Measurements from ENCODE around the gene TBX2.

The TBX2 gene

GRCh38 chr17:61423967-61424649, 24.5 kb downstream of the TBX2 start:
- H3K9me2 ChIP-seq (replicated peaks; ENCODE audit: low read depth, low read length), result no peaks in the 10 kb centered on the region
- H4K20me1 ChIP-seq (ENCODE audit: insufficient read depth, low read length, poor library complexity, severe bottlenecking), result no peaks in the 10 kb centered on the region
- H3K4me1 ChIP-seq (ENCODE audit: insufficient read depth, low read length, poor library complexity, severe bottlenecking), result no peaks in the 10 kb centered on the region
- no peaks in the 10 kb centered on the region for H3K79me2 ChIP-seq (ENCODE audit: insufficient read depth, low read length)
- H2AFZ ChIP-seq (ENCODE audit: low read length), result no peak overlapping the region
- H3K4me3 ChIP-seq (ENCODE audit: low read length, poor library complexity, severe bottlenecking), result no peak overlapping the region
- no peak overlapping the region for H3K9ac ChIP-seq (ENCODE audit: low read depth, low read length, poor library complexity, severe bottlenecking)
- H3K27me3 ChIP-seq (ENCODE audit: insufficient read depth, low read length, poor library complexity, severe bottlenecking), result no peaks in the 10 kb centered on the region
- no peaks in the 10 kb centered on the region for H3F3A ChIP-seq (ENCODE audit: low read depth)
- no peak overlapping the region for H3K4me2 ChIP-seq (ENCODE audit: low read depth, low read length, poor library complexity, severe bottlenecking)
- TF ChIP-seq CTCF (conservative IDR thresholded peaks at IDR 0.05; ENCODE audit: low read length) (no peak), EZH2phosphoT487 (IDR thresholded peaks at IDR 0.05; ENCODE audit: borderline replicate concordance) (no peak)
- no peaks in the 10 kb centered on the region for H3K9me3 ChIP-seq (ENCODE audit: insufficient read depth, low read depth, low read length)
- H3K36me3 ChIP-seq (ENCODE audit: insufficient read depth, low read length), result no peaks in the 10 kb centered on the region

- Histone ChIP-seq H3K79me2 (ENCODE audit: insufficient read depth, low read length) (no peaks in the 10 kb centered on the region), H3K9me2 (replicated peaks; ENCODE audit: low read depth, low read length) (no peaks in the 10 kb centered on the region), H3F3A (ENCODE audit: low read depth) (no peaks in the 10 kb centered on the region), H3K4me2 (ENCODE audit: low read depth, low read length, poor library complexity, severe bottlenecking) (no peak overlapping the region), H3K27me3 (ENCODE audit: insufficient read depth, low read length, poor library complexity, severe bottlenecking) (no peaks in the 10 kb centered on the region), H3K4me1 (ENCODE audit: insufficient read depth, low read length, poor library complexity, severe bottlenecking) (no peaks in the 10 kb centered on the region), H3K36me3 (ENCODE audit: insufficient read depth, low read length) (no peaks in the 10 kb centered on the region), H3K9ac (ENCODE audit: low read depth, low read length, poor library complexity, severe bottlenecking) (no peak overlapping the region), H3K9me3 (ENCODE audit: insufficient read depth, low read depth, low read length) (no peaks in the 10 kb centered on the region), H4K20me1 (ENCODE audit: insufficient read depth, low read length, poor library complexity, severe bottlenecking) (no peaks in the 10 kb centered on the region), H3K4me3 (ENCODE audit: low read length, poor library complexity, severe bottlenecking) (no peak overlapping the region), H2AFZ (ENCODE audit: low read length) (no peak overlapping the region)
- TF ChIP-seq CTCF (conservative IDR thresholded peaks at IDR 0.05; ENCODE audit: low read length), result peak; percentile 39
- no peak for TF ChIP-seq EZH2phosphoT487 (IDR thresholded peaks at IDR 0.05; ENCODE audit: borderline replicate concordance)
Observed at GRCh38 chr17:61425682-61426481, 26.2 kb downstream of the TBX2 start.

- no peaks in the 10 kb centered on the region for H3K27me3 ChIP-seq (ENCODE audit: insufficient read depth, low read length, poor library complexity, severe bottlenecking)
- no peaks in the 10 kb centered on the region for H3K4me1 ChIP-seq (ENCODE audit: insufficient read depth, low read length, poor library complexity, severe bottlenecking)
- no peak for TF ChIP-seq CTCF (conservative IDR thresholded peaks at IDR 0.05; ENCODE audit: low read length)
- no peak for TF ChIP-seq EZH2phosphoT487 (IDR thresholded peaks at IDR 0.05; ENCODE audit: borderline replicate concordance)
- H3K79me2 ChIP-seq (ENCODE audit: insufficient read depth, low read length), result no peaks in the 10 kb centered on the region
- no peaks in the 10 kb centered on the region for H4K20me1 ChIP-seq (ENCODE audit: insufficient read depth, low read length, poor library complexity, severe bottlenecking)
- H2AFZ ChIP-seq (ENCODE audit: low read length), result no peak overlapping the region
- no peaks in the 10 kb centered on the region for H3F3A ChIP-seq (ENCODE audit: low read depth)
- H3K9me3 ChIP-seq (ENCODE audit: insufficient read depth, low read depth, low read length), result no peaks in the 10 kb centered on the region
- H3K9ac ChIP-seq (ENCODE audit: low read depth, low read length, poor library complexity, severe bottlenecking), result no peak overlapping the region
- no peaks in the 10 kb centered on the region for H3K36me3 ChIP-seq (ENCODE audit: insufficient read depth, low read length)
- no peak overlapping the region for H3K4me2 ChIP-seq (ENCODE audit: low read depth, low read length, poor library complexity, severe bottlenecking)
- no peak overlapping the region for H3K4me3 ChIP-seq (ENCODE audit: low read length, poor library complexity, severe bottlenecking)
- H3K9me2 ChIP-seq (replicated peaks; ENCODE audit: low read depth, low read length), result no peaks in the 10 kb centered on the region
Observed at GRCh38 chr17:61426482-61427304, 27.1 kb downstream of the TBX2 start.
